SIG-M5 treated with dmso at 0.1 percent for 504 hours (cell line): ENCODE measurements around the gene SPNS2.

Experiments used
- DNase-seq: peaks from one replicate; lab custom pipeline; 2025; ENCODE audit not compliant: unreplicated experiment; lab: John Stamatoyannopoulos, UW

Gene SPNS2

DNA sequence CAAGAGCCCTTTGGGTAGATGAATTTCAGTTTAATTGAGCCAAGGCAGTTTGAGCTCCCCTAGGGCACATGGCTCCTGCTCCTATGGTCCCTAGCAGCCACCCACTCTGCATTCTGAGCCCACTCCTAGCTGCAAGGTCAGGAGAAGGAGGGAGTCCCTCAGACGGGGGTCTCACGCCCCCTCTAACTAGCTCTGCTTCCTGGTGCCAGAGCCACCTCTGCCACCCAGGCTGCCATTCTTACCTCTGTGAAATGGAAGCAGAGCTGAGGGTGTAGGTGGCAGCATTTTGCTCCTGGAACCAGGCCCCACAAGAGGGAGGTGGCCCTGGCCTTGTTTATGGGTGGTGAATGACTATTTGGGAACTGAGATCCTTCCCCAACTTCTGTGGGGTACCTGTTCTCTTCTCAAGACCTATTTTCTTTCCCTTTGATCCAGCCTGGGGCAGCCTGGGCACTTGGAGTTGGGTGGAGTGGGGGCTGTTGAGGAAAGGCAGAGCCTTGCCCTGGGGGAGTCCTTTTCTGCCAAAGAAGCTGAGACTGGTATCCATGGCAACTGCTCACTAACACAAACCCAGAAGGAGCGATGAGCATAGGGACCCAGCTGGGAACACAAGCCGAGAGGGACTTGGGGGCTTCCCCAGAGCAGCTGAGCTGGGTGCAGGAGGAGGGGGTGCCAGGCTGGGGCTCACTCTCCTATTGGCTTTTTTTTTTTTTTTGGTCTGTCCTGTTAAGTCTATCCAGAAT is 4.8 kb downstream of the SPNS2 start:
- DNase-seq, result no peak

GRCh38 chr17:4504188-4504587 is 5.5 kb downstream of the SPNS2 start:
- no peak for DNase-seq

- DNase-seq, result no peak
Observed at GRCh38 chr17:4505187-4505586, 6.5 kb downstream of the SPNS2 start.

DNA sequence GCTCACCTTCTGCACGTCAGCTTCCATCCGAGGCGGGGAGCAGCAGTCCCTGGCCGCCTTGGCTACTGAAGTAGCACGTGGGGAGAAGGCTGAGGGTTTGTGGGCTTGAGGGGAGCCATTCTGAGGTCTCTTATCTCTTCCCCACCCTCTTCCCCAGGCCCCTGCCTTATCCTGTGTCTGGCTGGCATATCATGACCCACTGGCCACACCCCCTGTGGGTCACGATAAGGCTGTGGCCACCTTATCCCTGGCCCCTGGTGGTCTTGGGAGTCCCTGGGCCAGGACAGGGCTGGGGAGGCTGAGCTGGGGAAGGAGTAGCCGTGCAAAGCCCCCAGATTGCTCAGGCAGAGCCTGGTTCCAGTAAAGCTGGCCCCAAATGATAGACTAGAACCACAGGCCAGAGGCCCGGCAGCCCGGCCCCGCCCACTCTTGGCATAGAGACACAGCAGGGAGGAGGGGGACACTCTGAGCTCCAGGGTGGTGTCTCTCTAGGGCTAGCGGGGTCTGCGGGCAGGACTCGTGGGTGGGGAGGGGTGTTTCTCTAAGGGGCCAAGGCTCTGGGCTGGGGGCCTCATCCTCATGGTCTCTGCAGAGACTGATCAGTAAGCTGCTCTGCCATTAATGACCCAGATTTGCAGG is 7.6 kb downstream of the SPNS2 start:
- no peak for DNase-seq

DNA sequence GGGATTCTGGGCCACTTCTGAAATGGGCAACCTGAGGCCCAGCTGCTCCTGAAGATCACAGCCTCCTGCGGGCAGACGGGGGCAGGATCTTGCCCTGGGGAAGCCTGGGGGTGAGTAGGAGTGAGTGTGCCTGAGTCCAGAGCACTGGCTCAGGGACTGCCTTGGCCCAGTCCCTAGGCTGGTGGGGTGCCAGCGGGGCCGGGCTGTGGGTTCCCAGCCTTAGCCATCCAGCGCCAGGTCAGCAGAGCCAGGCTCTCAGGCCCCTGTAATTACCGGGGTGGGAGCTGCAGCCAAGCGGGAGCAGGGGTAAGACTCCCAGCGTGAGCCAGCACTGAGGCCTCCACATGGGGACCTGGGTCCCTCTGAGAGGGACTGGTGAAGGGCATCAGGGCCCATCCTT is 8.2 kb downstream of the SPNS2 start:
- no peak for DNase-seq

DNA sequence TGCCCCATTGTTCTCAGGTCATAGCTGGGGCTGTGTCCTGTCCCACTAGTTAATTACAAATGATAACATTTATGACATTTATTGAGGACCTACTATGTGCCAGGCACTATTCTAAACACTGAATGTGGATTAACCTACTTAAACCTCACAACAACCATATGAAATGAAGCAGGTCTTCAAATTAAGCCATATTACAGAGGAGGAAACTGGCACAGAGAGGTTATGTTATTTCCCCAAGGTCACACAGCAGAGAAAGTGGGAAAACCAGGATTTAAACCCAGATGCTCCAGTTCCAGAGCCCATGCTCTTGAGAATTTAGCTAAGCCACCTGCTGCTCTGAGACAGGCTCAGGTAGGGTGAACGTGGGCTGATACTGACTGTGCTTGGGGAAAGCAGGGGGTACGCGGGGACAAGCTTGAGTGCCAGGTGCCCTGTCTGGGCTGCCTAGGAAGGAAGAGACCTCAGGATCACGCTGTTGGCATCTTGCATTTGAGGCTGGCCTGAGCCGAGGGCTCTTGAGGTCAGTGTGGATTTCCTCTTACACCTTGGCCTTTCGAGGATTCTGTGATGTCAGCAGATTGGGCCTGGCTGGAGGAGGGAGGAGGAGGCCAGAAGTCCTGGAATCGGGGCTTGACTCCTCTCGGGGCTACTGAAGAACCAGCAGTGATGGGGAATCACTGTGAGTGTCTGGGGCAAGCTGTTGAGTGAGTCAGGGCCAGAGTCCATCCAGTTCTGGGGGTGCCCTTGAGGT is 8.9 kb downstream of the SPNS2 start:
- no peak for DNase-seq

- DNase-seq, result no peak
Observed at GRCh38 chr17:4508207-4508606, 9.5 kb downstream of the SPNS2 start.

- DNase-seq, result no peak
Observed at GRCh38 chr17:4509401-4509800, 10.7 kb downstream of the SPNS2 start.

GRCh38 chr17:4509923-4510617 is 11.4 kb downstream of the SPNS2 start:
- no peak for DNase-seq

DNA sequence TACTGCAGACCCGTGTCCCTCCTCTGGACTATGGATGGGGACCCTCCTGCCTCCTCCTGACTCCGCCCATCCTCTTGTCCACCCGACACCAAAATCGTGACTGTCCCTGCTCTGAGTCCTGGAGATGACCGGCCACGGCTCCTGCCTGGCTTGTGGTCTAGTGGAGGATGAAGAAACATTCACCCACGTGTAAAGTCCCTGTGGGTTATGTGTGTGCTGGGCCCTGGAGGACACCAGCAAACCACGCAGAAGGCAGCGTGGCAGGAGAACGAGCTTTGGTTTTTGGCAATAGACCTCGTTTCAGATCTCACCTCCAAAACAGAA is 11.9 kb downstream of the SPNS2 start:
- DNase-seq, result no peak

GRCh38 chr17:4511199-4511932 is 12.7 kb downstream of the SPNS2 start:
- no peak for DNase-seq

DNA sequence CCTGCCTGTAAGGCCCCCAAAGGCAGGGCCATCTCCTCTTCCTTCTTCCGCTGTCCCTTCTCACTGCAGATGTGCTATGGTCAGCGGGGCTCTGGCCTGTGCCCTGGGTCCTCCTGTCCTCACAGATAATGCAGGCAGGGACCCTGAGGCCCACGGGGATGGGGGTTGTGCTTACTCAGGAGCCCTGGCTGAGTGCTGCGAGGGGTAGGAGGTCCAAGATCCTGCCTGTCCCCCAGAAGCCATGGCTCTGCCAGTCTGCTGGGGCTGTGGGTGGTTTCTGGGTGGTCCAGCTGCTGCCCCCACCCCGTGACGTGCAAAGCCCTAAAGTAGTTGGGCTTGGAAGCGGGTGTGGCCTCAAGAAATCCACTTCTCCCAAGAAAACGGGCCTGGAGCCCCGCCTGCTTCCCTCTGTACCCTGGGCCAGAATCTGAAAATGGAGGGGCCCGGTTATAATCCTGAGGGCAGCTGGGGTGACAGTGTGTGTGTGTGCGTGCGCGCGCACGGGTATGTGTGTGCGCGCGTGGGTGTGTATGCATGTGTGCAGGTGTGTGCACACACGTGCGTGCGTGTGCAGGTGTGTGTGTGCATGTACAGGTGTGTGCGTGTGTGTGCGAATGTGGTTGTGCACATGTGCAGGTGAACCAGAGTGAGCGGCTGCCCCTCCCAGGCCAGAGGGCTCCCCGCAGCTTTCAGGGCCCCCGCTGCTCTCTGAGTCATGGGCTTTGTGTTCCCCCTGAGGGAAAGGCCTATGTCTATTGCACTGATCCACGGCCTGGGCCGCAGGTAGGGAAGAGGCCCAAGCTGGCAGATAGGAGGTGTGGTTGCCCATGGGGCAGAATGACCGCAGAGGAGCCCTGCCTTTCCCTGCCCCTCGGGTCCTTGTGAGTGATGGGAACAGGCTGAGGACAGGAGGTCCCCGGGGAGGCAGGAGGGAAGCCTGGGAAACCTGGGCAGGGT is 13.8 kb downstream of the SPNS2 start:
- DNase-seq, result no peak

- DNase-seq, result no peak
Observed at GRCh38 chr17:4513113-4514032, 14.7 kb downstream of the SPNS2 start.

GRCh38 chr17:4514206-4514605 is 15.5 kb downstream of the SPNS2 start:
- DNase-seq, result no peak

DNA sequence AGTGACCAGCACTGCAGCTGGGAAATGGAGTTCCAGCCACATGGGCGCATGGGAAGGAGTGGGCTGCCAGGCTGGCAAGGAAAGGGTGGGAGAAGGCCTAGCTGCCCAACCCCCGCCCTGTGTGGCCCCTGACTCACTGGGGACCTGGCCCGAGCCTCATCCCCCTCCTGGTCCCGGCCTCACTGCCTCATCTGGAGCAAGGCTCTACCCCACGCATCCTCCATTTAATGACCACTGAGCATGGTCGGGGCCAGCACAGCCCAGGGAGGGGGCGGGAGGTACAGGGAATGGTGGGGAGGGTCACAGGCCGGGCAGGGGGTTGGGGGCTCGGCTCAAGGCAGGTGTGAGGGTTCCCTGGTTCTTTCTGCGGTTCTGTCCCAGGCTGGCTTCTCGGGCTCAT is 16.1 kb downstream of the SPNS2 start:
- DNase-seq, result no peak

DNA sequence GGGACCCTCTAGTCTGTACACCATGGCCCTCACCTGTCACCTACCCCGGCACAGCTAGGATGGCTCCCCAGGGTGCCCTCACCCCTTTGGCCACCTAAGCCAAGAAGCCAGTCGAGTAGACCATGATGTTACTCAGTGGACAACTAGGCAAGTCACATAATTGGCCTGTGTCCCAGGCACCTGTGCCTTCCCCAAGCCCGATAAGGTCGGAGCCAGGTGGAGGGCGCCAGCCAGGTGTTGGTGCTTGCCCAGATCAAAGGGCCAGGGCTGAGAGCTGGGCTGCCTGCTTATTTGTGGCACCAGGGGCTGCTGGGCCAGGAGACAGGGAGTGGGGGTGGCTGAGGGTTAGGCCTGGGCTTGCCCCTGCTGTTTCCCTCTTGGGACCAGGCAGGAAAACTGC is 16.8 kb downstream of the SPNS2 start:
- no peak for DNase-seq

GRCh38 chr17:4516735-4517134 is 18.1 kb downstream of the SPNS2 start:
- no peak for DNase-seq

- no peak for DNase-seq
Observed at GRCh38 chr17:4518901-4519300, 20.2 kb downstream of the SPNS2 start.

DNA sequence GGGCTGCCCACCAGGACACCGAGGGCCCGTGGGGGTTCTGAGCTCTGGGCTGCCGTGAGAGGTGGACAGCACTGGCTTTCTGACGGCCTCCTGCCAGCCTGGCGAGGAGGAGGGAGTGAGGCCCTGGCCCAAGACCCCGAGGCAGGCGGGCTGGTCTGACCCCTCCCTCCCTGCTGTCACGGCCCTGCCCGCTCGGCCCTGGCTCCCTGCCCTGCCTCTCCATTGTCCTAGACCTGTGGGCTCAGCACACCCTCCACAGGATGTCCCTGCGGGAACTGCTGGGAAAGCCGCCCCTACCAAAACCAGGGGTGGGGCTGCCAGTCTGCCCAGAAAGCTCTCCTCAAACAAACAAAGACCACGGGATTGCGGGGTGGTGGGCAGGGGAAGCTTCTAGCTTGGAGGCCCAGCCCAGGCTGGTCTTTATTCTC is 20.7 kb downstream of the SPNS2 start:
- no peak for DNase-seq
